ENCODE measurements around the gene ANKRD26. TPM values are rescaled to one million over a fixed set of nuclear protein-coding genes. Genes with fewer than 3 reads are reported as not detected.

The ANKRD26 gene
- total and polyA plus RNA-seq, 2 donors (not counting 3 experiments of a cell fraction or from before 2014, with no cell fraction given) = 1.0 to 9.5 TPM

DNA sequence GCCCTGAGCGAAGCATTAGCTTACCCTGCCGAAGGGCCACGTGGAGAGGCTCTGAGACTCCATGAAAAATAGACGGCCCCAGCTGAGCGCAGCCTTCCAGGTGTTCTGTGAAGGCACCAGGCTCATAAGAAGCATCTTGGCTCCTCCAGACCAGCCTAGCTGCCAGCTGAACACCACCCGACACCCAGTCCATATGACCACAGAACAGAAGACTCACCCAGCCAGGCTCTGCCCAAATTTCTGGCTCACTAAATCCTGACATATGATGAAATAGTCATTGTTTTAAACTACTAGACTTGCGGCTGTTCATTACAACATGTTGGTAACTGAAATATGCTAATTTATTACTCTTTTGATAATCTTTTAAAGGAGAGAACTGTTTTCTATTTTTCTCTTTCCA is 140.0 kb downstream of the ANKRD26 start:
- FAIRE-seq = no peak
- intact Hi-C loops (cut with micrococcal nuclease) = no loop called here
- CTCF ChIA-PET = no interaction called here

More for the DNA sequence above, 140.0 kb downstream of the ANKRD26 start:
- Histone ChIP-seq H3K9ac (replicated peaks; ENCODE audit: extremely low read depth, insufficient read depth, low read length) (no peak overlapping the region), H3K27me3 (ENCODE audit: control insufficient read depth in 2 of 2, insufficient read depth in 2 of 2, low read length in 2 of 2) (no peaks in the 10 kb centered on the region), H2AFZ (ENCODE audit: low read depth, low read length) (no peak overlapping the region), H3K9me1 (replicated peaks; ENCODE audit: control insufficient read depth, extremely low read depth, insufficient read depth, low read length) (no peaks in the 10 kb centered on the region), H3K27ac (ENCODE audit: insufficient read depth, low read depth, low read length) (no peak overlapping the region), H3K36me3 (ENCODE audit: control insufficient read depth in 2 of 2, extremely low read depth in 1 of 2, insufficient read depth in 2 of 2, low read length in 2 of 2) (no peaks in the 10 kb centered on the region), H3K4me1 (ENCODE audit: control insufficient read depth, extremely low read depth, insufficient read depth, low read length) (no peaks in the 10 kb centered on the region), H4K20me1 (replicated peaks; ENCODE audit: control insufficient read depth, extremely low read depth, insufficient read depth, low read length) (no peaks in the 10 kb centered on the region), H3K79me2 (ENCODE audit: control insufficient read depth, insufficient read depth, low read length) (no peaks in the 10 kb centered on the region), H3K4me2 (ENCODE audit: insufficient read depth, low read length) (no peak overlapping the region), H3K4me3 (replicated peaks in 1 of 3; ENCODE audit: insufficient read depth in 1 of 3, low read depth in 1 of 3, low read length in 3 of 3) (no peak overlapping the region), H3K9me3 (replicated peaks; ENCODE audit: control insufficient read depth, insufficient read depth, low read length) (no peaks in the 10 kb centered on the region)
- no peak for DNase-seq (ENCODE audit: low read depth, low spot score)
- POLR2A ChIA-PET = no interaction called here
- dilution Hi-C loops (cut with MboI; ENCODE audit: extremely low pct_ligation_motif_present, low sequenced_read_pairs) = no loop called here
- no peak for TF ChIP-seq EZH2 (IDR thresholded peaks at IDR 0.05; ENCODE audit: borderline replicate concordance, low read depth, low read length, severe bottlenecking)
- no peak for TF ChIP-seq POLR2AphosphoS5 (IDR thresholded peaks at IDR 0.05; ENCODE audit: insufficient read depth, low read depth, low read length)
- TF ChIP-seq, protein P1, sequence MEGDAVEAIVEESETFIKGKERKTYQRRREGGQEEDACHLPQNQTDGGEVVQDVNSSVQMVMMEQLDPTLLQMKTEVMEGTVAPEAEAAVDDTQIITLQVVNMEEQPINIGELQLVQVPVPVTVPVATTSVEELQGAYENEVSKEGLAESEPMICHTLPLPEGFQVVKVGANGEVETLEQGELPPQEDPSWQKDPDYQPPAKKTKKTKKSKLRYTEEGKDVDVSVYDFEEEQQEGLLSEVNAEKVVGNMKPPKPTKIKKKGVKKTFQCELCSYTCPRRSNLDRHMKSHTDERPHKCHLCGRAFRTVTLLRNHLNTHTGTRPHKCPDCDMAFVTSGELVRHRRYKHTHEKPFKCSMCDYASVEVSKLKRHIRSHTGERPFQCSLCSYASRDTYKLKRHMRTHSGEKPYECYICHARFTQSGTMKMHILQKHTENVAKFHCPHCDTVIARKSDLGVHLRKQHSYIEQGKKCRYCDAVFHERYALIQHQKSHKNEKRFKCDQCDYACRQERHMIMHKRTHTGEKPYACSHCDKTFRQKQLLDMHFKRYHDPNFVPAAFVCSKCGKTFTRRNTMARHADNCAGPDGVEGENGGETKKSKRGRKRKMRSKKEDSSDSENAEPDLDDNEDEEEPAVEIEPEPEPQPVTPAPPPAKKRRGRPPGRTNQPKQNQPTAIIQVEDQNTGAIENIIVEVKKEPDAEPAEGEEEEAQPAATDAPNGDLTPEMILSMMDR (IDR thresholded peaks at IDR 0.05; ENCODE audit: extremely low read depth in 1 of 2, insufficient read depth in 1 of 2, low read depth in 1 of 2, low read length in 2 of 2) = no peak
- TF ChIP-seq JUN (IDR thresholded peaks at IDR 0.05; ENCODE audit: borderline replicate concordance, insufficient read depth, insufficient read length, low read depth) = no peak
- no peak for TF ChIP-seq POLR2A (IDR thresholded peaks at IDR 0.05; ENCODE audit: low read depth, low read length)
- TF ChIP-seq, protein P2, sequence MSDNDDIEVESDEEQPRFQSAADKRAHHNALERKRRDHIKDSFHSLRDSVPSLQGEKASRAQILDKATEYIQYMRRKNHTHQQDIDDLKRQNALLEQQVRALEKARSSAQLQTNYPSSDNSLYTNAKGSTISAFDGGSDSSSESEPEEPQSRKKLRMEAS (IDR thresholded peaks at IDR 0.05; ENCODE audit: insufficient read depth, insufficient read length) = no peak
- no peak for TF ChIP-seq GATA2 (IDR thresholded peaks at IDR 0.05; ENCODE audit: insufficient read depth, insufficient read length, low read depth, low read length)
- TF ChIP-seq FOS (IDR thresholded peaks at IDR 0.05; ENCODE audit: borderline replicate concordance, insufficient read depth, low read length) = no peak
- TF ChIP-seq MYC (IDR thresholded peaks at IDR 0.05; ENCODE audit: low read depth, low read length) = no peak
- no TSS peak for BruUV-seq (replicated peaks)
